ENCODE measurements around the gene RAF1.
A peak's percentile ranks its signal among the peaks of the same experiment; 100 is the strongest.
"Not testable (repeated sequence)": the region's sequence is repeated elsewhere in the genome, so short reads cannot be mapped to it uniquely, and the experiment has no call there.

The RAF1 gene

DNA sequence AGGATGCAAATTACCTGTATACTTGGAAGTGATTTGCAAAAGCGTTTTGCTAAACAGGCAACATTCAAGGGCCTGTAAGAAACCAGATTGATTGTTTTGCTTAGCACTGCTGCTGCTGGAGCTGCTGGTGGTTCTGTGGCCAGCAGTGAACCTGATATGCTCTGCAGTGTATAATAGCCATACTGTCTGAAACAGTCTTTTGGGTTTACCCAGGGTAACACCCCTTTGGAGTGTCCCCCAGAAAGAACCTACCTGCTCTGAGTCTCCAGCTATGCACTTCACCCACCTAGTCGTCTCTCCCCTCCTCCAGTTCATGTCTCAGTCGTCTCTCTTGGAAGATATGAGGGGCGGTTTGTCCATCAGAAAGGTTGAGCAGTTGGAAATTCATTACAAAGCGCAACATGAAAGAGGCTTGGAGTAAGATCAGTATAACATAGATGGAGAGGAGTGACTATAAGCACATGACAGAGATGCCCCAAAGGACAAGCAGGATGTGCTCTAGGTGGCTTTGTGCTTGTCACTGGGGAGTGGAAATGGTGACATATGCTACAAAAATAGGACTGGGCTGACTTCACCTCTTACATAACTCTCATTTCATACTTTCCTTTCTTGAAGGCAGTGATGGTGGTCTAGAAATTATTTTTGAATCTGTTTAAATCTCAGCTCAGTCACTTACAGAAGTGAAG lies 103.3 kb downstream of the RAF1 start:
- no peak for DNase-seq (ENCODE audit: low spot score)

DNA sequence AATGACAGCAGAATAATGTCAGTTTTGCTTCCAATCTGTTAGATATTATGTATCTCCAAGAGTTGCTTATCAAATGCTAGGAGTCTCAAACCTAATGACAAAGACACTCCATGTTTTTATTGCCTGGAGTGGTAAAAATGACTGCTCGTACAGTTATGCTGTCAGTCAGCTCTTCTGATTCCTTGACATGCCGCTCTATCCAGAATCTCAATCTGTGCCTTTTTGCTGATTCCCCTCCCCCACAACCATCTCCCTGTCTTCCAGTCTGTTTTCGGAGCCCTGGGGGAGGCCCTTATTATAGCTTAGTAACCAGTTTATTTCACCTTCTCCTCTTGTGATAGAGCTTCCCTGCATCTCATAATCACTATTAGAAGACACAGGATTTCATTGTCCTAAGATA lies 104.4 kb downstream of the RAF1 start:
- no peak for DNase-seq (ENCODE audit: low spot score)

DNA sequence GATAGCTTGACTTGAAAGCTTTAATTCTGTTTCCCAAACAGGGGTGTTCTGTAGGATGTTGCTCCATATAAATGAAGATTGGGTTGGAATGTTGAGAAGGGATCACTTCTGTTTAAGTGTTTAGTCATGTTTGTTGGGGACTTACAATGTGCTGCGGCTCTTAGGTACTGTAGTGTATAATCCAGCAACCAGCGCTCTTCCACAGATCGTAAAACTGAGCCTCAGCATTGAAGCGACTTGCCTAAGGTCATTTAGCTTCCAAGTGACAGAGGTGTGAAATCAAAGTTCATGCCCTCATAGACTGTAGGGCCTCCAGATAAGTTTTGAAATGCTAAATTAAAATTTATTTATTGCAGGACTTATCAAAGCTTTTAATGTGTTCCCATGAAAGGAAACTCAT lies 105.2 kb downstream of the RAF1 start:
- no peak for DNase-seq (ENCODE audit: low spot score)

DNA sequence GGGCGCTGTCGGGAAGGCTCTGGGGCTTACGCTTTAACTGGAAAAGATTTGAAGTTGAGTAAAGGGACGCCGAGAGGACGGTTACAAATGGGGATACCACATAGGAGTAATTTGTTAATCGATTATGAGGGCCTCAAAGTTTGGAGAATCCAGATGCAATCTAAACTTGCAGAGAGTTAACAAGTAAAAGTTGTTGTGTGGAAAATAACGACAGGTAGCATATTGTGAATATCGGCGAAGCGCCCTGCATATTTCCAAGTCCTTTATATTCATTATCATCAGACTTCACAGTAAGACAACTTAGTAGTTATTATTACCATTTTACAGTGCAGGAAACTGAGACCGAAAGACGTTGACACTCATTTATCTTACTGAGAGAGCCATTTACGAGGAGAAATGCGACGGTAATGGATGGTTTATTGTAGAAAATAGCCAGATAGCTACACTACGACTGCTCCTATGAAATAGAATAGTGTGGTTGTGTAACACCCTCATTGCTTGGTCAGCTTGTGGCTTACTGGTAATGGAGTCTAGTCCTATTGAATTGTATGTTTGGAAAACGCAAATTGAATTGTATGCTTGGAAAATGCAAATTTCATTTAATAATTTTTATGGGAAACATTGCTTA lies 106.3 kb downstream of the RAF1 start:
- DNase-seq (ENCODE audit: low spot score) = no peak

DNA sequence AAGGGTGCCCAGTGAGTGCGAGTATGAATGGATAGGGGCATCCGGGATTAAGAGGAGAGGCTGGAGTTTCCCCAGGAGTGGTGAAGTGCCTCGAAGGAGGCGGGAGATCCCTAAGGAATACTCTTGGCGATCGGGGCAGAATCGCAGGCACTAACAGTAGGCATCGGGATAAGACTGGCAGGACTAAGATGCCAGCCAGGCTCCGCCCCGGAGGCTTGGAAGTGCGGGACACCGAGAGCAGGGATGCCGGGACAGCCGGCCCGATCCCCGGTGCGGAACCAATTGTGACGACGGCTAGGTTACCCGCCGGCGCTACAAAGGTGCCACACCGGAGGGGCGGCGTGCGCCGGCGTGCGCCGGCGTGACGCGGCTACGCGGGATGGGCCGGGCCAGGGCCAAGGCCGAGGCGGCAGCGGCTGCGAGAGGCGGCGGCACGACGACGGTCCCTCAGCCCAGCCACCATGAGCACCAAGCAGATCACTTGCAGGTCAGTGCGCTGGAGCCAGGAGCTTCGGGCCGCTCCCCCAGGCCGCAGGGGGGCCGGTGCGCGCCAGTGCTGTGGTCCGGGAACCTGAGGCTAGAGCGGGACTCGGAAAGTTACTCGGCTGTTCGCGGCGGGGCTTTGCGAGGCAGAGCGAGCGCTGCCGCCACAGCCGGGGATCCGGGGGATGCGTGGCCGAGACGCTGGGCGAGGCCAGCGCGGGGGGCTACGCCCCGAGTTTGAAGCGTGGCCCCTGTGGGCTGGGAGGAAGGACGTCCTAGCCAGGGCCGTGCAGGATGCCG lies 107.0 kb downstream of the RAF1 start, which contains the start of gene MKRN2:
TSS of gene MKRN2 (plus strand) at position 398 of the 783 bp plus-strand sequence. CDS start at position 462, 64 bp downstream.
- DNase-seq (ENCODE audit: low spot score) = peak; percentile 90

DNA sequence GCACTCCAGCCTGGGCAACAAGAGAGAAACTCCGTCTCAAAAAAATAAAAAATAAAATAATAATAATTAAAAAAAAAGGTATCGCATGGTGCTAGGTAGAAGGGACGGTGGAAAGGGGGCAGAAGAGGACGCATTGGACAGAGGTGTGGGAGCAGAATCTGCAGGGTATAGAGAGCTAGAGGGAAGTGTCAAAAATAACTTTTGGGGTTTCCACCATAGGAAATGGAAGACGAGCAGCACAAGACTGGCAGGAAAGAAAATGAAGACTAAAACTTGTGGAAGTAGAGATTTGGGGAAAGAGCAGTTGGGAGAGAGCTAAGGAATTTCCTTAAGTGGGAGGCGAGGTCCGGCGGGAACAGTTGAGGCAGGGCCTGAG lies 107.6 kb downstream of the RAF1 start:
- no peak for DNase-seq (ENCODE audit: low spot score)

DNA sequence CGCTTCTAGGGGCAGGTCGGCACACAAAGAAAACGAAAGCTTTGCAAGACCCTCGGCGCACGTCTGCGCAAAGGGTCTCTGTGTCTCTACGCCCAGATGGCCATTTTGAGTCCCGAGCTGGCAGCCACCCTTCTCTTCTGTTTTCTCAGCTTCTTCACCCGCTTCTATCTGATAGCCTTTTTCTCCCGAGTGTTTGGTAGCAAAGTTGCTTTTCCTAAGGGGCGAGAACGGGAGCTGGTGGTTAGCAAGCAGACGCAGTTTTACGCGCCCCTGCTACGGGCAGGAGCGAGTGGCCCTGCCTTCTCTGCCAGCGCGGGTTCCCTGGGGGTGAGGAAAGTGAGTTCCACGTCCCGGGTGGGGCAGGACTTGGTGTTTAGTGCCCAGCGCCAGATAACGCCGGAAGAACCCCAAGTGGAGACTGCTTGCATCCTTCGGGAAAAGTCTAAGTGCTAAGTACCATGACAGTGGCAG lies 110.0 kb downstream of the RAF1 start:
- DNase-seq (ENCODE audit: low spot score) = peak; percentile 76

DNA sequence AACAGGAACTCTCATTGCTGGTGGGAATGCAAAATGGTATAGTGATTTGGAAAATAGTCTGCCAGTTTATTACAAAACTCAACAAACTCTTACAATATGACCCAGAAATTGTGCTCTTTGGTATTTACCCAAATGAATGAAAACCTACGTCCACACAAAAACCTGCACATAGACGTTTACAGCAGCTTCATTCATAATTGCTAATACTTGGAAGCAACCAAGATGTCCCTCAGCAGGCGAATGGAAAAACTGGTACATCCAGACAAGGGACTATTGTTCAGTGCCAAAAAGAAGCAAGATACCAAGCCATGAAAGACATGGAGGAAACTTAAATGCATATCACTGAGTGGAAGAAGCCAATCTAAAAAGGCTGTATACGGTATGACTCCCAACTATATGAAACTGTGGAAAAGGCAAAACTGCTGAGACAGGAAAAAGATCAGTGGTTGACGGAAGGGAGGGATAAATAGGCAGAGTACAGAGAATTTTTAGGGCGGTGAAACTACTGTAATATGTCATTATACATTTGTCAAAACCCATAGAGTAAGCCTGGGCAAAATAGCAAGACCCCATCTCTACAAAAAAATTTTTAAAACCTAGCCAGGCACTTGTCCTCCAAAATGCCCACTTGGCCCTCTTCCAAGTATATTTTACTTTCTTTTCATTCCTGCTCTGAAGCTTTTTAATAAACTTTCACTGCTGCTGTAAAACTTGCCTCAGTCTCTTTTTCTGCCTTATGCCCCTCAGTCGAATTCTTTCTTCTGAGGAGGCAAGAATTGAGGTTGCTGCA lies 113.8 kb downstream of the RAF1 start:
- no peak for DNase-seq (ENCODE audit: low spot score)

DNA sequence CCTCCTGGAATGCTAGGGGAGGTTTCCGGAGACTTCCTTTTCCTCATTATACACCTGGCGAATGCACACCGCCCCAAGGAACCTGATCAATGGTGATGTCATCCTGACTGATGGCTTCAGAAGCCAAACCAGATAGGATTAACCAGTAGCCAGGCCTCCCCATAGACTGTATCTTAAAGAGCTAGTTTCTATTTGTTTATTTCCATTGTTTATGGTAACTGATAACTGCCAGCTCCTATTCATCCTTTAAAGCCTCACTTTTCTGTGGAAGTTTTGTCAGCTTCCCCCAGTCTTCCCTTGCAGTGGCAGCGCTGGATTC lies 118.5 kb downstream of the RAF1 start, which contains the start of gene MKRN2OS:
TSS of gene MKRN2OS (minus strand) at position 27 of the 319 bp plus-strand sequence. CDS start 35 bp downstream, outside the sequence.
- DNase-seq (ENCODE audit: low spot score) = no peak

DNA sequence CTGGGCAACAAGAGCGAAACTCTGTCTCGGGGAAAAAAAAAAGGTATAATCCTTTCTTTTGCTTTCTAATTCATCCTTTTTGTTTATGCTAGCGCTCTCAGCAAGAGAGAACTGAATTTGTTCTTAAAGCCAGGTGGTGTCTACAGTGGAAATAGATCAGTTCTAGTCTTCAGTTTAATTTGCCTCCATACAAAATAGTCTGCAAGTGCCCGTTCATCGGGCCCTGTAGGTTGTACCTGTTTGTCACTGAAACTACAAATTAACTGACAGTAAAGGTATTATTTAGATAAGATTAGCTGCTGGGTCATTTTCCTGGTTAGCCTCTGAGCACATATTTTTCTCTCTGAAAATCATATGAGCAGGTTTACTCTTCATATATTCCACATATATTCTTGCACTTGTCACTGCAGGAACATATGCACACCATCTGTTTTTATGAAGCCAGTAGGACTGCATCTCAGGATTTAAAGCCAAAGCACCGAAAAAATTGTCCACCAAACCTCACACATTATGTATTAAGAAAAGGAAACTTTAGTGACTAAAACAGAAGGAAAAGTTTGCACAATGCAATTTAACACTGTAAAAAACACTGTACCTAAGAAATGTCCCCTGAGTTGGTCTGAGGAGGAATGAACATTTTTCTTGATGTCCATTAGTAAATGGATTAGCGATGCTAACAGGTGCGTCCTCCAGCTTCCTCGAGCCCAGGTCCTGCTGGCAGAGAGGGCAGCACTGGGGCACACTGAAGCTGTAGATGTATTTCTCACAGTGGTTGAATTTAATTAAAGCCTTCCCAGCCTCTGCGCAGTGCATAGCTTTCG lies 119.1 kb downstream of the RAF1 start:
- DNase-seq (ENCODE audit: low spot score) = no peak

DNA sequence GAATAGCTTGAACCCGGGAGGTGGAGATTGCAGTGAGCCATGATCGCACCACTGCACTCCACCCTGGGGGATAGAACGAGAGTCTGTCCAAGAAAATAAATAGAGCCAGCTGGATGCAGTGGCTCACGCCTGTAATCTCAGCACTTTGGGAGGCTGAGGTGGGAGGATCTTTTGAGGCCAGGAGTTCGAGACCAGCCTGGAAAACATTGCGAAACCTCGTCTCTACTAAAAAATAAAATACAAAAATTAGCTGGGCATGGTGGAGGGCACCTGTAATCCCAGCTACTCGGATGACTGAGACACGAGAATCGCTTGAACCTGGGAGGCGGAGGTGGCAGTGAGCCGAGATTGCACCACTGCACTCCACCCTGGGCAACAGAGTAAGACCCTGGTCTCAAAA lies 120.4 kb downstream of the RAF1 start:
- not testable (repeated sequence) for DNase-seq (ENCODE audit: low spot score)

DNA sequence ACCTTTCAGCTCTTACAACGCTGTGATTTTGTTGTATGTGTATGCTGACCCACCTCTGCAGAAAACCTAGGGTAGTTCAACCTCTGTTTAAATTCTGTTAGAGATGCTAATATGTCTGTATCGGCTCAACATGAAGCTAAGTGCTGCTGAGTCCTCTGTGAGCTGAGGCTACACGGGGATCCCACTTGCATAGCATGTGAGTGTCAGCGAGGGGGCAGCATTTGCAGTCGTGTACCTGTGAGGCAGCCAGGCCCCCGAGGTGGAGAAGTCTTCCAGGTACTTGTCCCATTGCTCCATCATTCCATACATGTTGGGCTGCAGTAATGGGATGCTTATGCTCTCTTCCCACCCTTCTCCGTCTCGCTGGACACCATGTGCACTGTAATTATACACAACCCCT lies 122.3 kb downstream of the RAF1 start:
- DNase-seq (ENCODE audit: low spot score) = no peak

DNA sequence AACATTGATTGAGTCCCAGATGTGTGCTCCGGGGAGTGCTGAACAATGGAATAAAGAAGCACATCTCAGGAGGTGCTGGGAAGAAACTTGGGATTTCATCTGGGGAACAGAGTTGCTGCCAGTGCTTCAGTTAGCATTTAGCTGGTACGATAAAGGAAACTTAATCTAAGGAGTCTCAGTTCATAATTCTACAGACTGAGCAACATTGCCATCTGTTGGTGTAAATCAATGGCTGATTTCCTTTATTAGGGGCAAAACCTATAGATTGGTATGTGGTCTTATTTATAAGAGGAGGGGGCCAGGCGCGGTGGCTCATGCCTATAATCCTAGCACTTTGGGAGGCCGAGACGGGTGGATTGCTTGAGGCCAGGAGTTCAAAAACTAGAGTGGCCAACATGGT lies 127.5 kb downstream of the RAF1 start:
- DNase-seq (ENCODE audit: low spot score) = no peak

Small RNA genes within 50 kb of the gene (small RNA-seq; reads per million reads assigned to genes)
- gene CRIP1P1 (0 reads per million in 2 experiments), gene RF00017 (0 reads per million in 2 experiments)
